Measurements from ENCODE around the gene ZNF664. TPM values are rescaled to one million over a fixed set of nuclear protein-coding genes. Genes with fewer than 3 reads are reported as not detected.

The ZNF664 gene
- total RNA-seq, 1 donor from 2014 or later: 310 TPM

DNA sequence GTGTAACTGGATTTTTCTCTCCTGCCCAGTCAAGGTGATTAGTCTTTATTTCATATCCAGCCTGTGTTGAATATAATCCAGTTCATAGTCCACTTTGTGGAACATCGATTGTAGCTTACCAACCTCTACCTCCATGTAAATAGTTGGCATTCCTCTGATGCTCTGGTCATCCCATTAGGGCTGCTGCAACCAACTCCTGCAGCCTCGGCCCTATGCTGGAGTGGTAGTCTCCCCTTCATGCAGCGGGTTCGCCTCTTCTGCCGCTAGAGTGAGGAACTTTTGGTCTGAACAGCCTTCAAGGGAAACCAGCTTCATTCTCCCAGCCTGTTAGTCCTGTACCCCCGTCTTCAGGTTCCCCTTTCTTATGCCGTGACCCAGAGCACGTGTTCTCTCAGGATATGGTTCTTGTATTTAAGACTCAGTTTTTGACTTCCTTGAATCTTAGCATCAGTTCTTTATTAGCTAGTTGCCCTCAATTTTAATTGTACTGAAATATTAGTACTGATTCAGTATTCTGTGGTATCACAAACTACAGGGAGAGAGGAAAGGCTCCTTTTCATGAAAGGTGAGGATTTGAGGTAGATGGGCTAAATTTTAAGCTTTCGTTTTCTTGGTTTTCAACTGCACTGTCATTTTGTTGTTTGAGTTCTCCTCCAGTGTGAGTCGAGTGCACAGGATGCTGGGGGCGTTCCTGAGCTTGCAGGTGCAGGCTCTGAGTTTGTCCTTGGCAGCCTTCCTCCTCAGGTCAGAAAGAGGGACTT is 33.2 kb downstream of the ZNF664 start:
- TF ChIP-seq, protein P1, sequence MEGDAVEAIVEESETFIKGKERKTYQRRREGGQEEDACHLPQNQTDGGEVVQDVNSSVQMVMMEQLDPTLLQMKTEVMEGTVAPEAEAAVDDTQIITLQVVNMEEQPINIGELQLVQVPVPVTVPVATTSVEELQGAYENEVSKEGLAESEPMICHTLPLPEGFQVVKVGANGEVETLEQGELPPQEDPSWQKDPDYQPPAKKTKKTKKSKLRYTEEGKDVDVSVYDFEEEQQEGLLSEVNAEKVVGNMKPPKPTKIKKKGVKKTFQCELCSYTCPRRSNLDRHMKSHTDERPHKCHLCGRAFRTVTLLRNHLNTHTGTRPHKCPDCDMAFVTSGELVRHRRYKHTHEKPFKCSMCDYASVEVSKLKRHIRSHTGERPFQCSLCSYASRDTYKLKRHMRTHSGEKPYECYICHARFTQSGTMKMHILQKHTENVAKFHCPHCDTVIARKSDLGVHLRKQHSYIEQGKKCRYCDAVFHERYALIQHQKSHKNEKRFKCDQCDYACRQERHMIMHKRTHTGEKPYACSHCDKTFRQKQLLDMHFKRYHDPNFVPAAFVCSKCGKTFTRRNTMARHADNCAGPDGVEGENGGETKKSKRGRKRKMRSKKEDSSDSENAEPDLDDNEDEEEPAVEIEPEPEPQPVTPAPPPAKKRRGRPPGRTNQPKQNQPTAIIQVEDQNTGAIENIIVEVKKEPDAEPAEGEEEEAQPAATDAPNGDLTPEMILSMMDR (IDR thresholded peaks at IDR 0.05; ENCODE audit: partially characterized antibody, unreplicated experiment): no peak
- H3K4me3 Mint-ChIP-seq (ENCODE audit: unreplicated experiment): peak overlapping the region; percentile 59
- peaks cover 28% of the 10 kb centered on the region for H3K4me1 Mint-ChIP-seq (ENCODE audit: low read depth, unreplicated experiment)
- H3K27me3 Mint-ChIP-seq (ENCODE audit: unreplicated experiment): no peaks in the 10 kb centered on the region
- peak overlapping the region; percentile 64 for H3K27ac Mint-ChIP-seq (ENCODE audit: unreplicated experiment)
- H3K36me3 Mint-ChIP-seq (ENCODE audit: unreplicated experiment): no peaks in the 10 kb centered on the region
- peaks cover 5% of the 10 kb centered on the region for H3K9me3 Mint-ChIP-seq (ENCODE audit: unreplicated experiment)
- DNase-seq: no peak

DNA sequence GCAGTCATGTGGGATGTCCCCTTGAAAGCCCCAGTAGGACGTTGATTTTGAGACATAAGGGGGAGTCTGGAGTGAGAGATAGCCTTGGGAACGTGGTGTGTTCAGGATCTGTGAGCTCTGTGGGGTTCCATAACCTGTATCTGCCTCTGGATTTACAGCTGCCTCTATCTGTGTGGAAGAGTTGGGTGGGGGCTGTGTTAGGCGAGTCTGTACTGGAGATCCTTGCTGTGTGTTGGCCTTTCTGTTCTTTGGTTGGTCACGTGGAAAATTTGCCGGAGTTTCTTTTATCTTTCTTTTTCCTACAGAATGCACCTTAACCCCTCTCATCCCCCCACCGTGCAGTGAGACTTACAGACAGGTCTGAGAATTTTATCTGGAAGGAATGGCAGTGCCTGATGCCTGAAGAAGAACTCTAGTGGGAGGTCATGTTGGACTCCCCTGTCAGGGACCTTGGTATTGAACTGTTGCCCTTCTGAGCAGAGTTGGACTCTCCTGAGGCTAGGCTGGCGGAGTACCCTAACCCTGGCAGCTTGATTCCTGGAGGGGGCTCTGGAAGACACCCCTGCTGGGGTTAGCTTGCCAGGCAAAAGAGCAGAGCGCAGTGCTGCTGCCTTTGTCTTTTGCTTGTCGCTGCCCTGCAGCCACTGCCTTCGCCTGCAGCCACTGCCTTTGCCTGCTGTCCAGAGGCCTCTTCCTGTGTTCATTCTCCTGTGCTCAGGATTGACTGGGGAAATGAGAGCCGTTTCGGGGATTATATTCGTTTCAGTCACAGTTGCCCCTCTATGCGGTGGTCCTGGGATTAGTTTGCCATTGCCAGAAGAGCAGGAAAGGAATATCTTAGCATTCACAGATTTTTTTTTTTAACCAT is 34.1 kb downstream of the ZNF664 start:
- Mint-ChIP-seq H3K27me3 (ENCODE audit: unreplicated experiment) (no peaks in the 10 kb centered on the region), H3K4me1 (ENCODE audit: low read depth, unreplicated experiment) (peaks cover 28% of the 10 kb centered on the region), H3K27ac (ENCODE audit: unreplicated experiment) (peak overlapping the region; percentile 54), H3K4me3 (ENCODE audit: unreplicated experiment) (peak overlapping the region; percentile 31), H3K9me3 (ENCODE audit: unreplicated experiment) (peaks cover 5% of the 10 kb centered on the region), H3K36me3 (ENCODE audit: unreplicated experiment) (no peaks in the 10 kb centered on the region)
- no peak for DNase-seq
- TF ChIP-seq, protein P1 (IDR thresholded peaks at IDR 0.05; ENCODE audit: partially characterized antibody, unreplicated experiment): no peak

DNA sequence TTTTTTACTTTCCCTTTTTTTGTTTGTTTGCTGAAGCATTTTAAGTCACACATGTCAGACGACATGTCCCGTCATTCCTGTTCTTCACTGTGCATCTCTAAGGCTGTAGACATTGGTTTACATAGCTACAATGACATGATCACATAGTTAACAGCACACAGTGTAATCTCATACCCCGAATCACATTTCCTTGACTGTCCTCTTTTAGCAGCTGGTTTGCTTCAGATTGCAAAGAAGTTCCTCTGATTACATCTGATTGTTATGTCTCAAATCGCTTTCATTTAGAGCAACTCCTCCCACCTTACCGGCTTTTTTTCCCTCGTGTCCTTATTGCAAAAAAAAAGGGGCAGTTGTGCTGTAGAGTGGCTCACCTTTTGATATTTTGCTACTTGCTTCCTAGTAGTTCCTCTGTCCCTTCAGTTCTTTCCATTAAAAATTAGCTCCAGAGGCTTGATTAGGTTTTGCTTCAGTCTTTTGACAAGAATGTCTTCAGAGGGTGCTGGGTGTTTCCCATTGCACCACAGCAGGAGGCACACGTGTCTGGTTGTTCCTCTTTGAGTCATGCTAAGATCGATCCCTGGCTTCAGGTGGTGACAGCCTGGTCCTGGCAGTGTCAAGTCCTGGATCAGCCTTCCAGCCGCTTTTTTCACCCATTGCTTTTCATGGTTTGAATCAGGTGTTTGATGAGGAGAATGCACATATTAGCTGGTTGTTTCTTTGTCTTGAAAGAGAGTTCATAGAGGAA is 35.0 kb downstream of the ZNF664 start:
- TF ChIP-seq, protein P1 (IDR thresholded peaks at IDR 0.05; ENCODE audit: partially characterized antibody, unreplicated experiment): no peak
- Mint-ChIP-seq H3K36me3 (ENCODE audit: unreplicated experiment) (peaks cover 6% of the 10 kb centered on the region), H3K4me1 (ENCODE audit: low read depth, unreplicated experiment) (peaks cover 28% of the 10 kb centered on the region), H3K27me3 (ENCODE audit: unreplicated experiment) (no peaks in the 10 kb centered on the region), H3K4me3 (ENCODE audit: unreplicated experiment) (no peak overlapping the region), H3K9me3 (ENCODE audit: unreplicated experiment) (peaks cover 5% of the 10 kb centered on the region), H3K27ac (ENCODE audit: unreplicated experiment) (peak overlapping the region; percentile 41)
- DNase-seq: no peak

DNA sequence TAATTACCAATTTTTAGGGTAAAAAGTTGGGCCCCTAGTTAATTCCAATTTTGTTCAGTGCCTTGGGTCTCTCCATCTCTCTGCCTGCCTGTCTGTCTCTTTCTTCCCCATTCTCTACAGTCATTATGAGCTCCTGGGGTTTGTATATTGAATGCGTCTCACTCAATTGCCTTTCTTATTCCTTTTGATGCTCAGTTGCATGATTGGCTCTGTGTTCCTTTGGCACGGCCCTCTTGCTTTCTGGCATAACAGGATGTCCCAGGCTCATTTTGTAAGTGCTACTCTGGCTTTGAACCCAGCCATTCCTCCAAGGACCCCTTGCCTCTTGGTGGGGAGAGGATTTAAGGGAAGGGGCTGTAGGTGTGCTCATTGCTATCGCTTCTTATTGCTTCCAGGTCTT is 35.6 kb downstream of the ZNF664 start:
- Mint-ChIP-seq H3K27ac (ENCODE audit: unreplicated experiment) (no peak overlapping the region), H3K4me1 (ENCODE audit: low read depth, unreplicated experiment) (peaks cover 28% of the 10 kb centered on the region), H3K4me3 (ENCODE audit: unreplicated experiment) (peak overlapping the region; percentile 44), H3K36me3 (ENCODE audit: unreplicated experiment) (peaks cover 6% of the 10 kb centered on the region), H3K27me3 (ENCODE audit: unreplicated experiment) (no peaks in the 10 kb centered on the region), H3K9me3 (ENCODE audit: unreplicated experiment) (peaks cover 5% of the 10 kb centered on the region)
- no peak for DNase-seq
- TF ChIP-seq, protein P1 (IDR thresholded peaks at IDR 0.05; ENCODE audit: partially characterized antibody, unreplicated experiment): no peak
